ENCODE results near the gene FSD1.

FSD1 gene

DNA sequence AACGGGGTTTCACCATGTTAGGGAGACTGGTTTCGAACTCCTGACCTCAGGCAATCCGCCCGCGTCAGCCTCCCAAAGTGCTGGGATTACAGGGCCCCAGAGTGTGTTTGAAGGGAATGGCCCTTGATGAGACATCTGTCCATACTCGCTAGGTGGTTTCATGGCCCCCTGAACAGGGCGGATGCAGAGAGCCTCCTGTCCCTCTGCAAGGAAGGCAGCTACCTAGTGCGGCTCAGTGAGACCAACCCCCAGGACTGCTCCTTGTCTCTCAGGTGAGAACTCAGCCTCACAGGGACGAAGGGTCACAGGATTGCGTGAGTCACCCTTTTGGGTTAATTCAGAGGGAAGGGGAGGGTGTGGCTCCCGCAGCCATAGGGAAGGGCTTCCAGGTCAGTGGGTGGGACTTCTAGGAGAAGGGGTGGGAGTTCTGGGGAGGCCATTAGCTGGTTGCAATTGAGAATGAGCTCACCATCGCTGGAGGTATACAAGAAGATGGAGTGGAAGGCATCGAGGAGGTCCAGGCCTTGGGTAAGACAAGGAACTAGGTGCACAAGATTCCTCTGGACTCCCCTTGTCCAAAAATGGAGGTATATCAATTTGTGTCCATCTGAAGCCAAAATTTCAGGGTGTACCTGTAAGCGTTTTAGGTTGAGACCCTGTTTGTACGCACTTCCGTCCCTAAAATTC lies 16.2 kb upstream of the FSD1 start:
- H3K4me3 ChIP-seq (ENCODE audit: low read length), result no peak overlapping the region
- TF ChIP-seq, protein P1, sequence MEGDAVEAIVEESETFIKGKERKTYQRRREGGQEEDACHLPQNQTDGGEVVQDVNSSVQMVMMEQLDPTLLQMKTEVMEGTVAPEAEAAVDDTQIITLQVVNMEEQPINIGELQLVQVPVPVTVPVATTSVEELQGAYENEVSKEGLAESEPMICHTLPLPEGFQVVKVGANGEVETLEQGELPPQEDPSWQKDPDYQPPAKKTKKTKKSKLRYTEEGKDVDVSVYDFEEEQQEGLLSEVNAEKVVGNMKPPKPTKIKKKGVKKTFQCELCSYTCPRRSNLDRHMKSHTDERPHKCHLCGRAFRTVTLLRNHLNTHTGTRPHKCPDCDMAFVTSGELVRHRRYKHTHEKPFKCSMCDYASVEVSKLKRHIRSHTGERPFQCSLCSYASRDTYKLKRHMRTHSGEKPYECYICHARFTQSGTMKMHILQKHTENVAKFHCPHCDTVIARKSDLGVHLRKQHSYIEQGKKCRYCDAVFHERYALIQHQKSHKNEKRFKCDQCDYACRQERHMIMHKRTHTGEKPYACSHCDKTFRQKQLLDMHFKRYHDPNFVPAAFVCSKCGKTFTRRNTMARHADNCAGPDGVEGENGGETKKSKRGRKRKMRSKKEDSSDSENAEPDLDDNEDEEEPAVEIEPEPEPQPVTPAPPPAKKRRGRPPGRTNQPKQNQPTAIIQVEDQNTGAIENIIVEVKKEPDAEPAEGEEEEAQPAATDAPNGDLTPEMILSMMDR (conservative IDR thresholded peaks at IDR 0.05; ENCODE audit: low read length), result no peak
- DNase-seq (ENCODE audit: low read depth), result no peak

DNA sequence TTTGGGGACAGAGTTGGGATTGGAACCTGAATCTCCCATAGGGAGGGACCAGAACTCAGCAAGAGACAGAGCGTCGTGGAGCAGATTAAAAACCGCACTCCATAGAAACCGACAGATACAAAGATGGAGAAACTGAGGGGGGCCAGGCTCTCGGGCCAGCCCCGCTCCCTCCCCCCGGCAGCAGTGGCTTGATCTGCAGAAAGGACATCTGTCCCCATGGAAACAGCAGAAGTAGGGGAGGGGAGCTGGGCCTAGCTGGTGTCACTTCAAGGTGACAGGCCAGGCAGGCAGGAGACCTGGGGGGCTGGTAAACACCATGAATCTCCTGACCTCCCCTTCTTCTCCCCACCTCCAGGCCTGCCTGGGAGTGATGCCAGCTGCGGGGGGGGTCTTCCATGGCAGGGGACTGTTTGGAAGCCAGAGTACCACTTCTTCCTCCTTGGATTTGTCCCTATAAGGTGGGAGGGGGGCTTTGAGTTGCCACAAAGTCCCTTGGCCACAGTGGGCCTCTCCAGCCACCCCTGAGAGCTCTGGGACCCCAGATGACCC lies 13.1 kb upstream of the FSD1 start:
- TF ChIP-seq, protein P1 (conservative IDR thresholded peaks at IDR 0.05; ENCODE audit: low read length), result no peak
- DNase-seq (ENCODE audit: low read depth), result no peak
- no peak overlapping the region for H3K4me3 ChIP-seq (ENCODE audit: low read length)

DNA sequence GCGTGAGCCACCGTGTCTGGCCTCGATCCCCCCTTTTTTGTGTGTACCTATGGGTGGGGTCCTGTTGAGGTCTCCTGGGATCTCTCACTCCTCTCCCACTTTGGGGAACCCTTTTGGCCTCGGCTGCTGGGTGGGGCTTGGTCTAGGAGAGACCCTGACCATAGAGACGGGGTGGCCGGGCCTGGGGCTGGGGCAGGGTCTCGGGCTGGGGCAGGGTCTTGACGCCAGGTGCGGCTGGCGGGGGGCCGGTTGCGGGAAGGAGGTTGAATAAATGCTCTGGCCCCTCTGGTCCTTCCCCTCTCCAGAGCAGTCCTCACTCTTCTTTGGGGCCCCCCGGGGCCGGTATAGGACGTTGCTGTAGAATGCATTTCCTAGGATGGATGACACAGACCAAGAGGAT lies 11.9 kb upstream of the FSD1 start:
- TF ChIP-seq, protein P1 (conservative IDR thresholded peaks at IDR 0.05; ENCODE audit: low read length), result no peak
- no peak overlapping the region for H3K4me3 ChIP-seq (ENCODE audit: low read length)

DNA sequence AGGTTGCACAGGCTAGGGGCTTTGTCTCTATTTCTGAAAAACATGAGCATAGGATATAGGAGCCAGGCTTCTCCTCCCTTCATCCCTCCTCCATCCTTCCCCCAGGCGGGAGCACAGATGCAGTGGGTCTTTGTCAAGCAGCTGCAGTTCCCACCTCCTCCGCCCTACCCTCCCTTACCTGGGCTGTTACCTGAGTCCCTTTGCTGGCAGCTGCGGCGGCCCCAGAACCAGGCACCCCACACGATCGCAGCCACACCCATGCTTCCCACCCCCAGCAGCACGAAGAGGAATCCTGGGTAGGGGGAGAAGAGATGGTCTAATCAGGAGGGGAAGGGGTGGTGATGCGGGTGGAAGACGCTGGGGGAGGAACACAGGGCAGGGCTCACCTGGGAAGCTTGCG lies 10.0 kb upstream of the FSD1 start:
- no peak for DNase-seq (ENCODE audit: low read depth)
- TF ChIP-seq, protein P1 (conservative IDR thresholded peaks at IDR 0.05; ENCODE audit: low read length), result no peak
- H3K4me3 ChIP-seq (ENCODE audit: low read length), result no peak overlapping the region

More for the DNA sequence above, 11.9 kb upstream of the FSD1 start:
- DNase-seq (ENCODE audit: low read depth), result no peak

DNA sequence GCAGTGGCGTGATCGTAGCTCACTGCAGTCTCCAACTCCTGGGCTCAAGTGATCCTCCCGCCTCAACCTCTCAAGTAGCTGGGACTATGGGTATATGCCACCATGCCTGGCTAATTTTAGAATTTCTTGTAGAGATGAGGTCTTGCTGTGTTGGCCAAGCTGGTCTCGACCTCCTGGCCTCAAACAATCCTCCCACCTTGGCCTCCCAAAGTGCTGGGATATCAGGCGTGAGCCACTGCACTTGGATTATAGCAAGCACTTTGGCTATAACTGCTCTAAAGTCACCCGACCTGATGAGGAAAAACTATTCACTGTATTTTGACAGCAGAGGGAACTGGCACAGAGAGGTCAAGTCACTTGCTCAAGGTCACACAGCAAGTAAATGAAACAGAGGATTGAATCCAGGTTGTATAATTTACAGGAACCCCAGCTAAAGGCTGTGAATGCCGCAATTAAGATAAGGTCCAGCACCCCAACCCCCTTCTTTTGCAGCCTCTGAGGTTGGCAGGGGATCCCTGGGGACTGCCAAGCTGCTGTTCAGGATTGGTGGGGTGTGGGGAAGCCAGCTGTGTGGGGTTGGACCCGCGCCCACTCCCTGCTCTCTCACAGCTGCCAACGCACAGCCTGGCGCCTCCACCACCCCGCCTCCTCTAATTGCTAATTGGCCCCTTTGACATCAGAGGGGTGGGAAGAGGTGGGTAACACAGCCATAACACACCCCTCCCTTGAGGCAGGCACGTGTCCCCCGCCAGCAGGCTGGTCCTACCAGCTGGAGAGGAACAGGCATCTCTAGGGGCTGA lies 8.2 kb upstream of the FSD1 start:
- TF ChIP-seq, protein P1 (conservative IDR thresholded peaks at IDR 0.05; ENCODE audit: low read length), result no peak
- H3K4me3 ChIP-seq (ENCODE audit: low read length), result no peak overlapping the region
- peak; percentile 12 for DNase-seq (ENCODE audit: low read depth)

DNA sequence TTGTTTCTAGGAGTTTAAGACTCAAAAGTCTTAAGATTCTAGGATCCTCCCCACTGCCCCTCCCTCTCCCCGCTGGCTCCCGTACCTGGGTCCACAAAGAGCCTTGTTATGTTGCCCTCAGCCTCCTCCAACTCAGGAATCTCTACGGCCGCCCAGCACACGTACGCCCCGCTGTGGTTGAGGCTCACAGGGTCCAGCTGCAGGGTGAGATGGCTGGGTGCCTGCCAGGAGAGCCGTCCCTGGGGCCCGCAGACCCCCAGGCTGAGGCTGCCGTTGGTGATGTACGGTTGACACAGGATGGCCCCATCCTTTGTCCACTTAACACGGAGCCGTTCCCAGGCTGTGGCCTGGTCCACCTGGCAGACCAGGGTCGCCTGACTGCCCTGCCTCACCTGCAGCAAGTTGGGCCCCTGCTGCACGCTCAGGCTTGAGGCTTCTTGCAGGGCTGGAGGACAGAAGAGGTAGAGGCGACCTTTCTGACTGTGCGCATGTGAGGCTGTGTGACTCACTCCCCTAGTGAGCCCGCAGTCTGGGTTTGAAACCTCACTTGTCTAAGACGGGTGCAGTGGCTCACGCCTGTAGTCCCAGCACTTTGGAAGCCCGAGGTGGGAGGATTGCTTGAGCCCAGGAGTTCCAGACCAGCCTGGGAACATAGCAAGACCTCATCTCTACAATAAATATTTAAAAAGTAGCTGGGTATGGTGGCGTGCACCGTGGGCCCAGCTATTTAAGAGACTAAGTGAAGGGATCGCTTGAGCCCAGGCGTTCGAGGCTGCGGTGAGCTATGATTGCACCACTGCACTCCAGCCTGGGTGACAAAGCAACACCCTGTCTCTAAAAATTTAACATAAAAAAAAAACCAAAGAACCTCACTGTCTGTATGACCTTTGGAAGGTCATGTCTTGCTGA lies 6.2 kb upstream of the FSD1 start:
- DNase-seq (ENCODE audit: low read depth), result no peak
- TF ChIP-seq, protein P1 (conservative IDR thresholded peaks at IDR 0.05; ENCODE audit: low read length), result no peak
- H3K4me3 ChIP-seq (ENCODE audit: low read length), result no peak overlapping the region
